Body of pancreas (tissue), 4 donors: ENCODE data around the gene GLT6D1. TPM values are rescaled to one million over a fixed set of nuclear protein-coding genes. Genes with fewer than 3 reads are reported as not detected.

Experiments used
- ATAC-seq: fragments of 150-250 bp; one replicate; pipeline ENCODE4 v1.9.1; 2016
- DNase-seq, 4 donors: peaks; one replicate each; pipeline ENCODE4 v3.0.0-alpha.2; 2019
- H3K27ac ChIP-seq, 4 donors: fragments of 200-600 bp; sonication (generic); 1 replicate in 3 of 4; 2 replicates in 1 of 4; pipeline versions ENCODE4 v1.5.1 to v1.6.1; 2016 to 2019; ENCODE audit warnings: mild to moderate bottlenecking in 1 of 4, mixed read lengths in 1 of 4, moderate library complexity in 1 of 4
- H3K27me3 ChIP-seq, 2 donors: fragments of 200-600 bp; sonication (generic); one replicate each; pipeline ENCODE4 v1.6.0; 2016; ENCODE audit warnings: mild to moderate bottlenecking in 1 of 2
- H3K36me3 ChIP-seq, 2 donors: fragments of 200-600 bp; sonication (generic); replicated peaks in 1 of 2; 2 replicates each; pipeline ENCODE4 v1.5.1; 2016; ENCODE audit warnings: low read depth in 2 of 2; ENCODE audit not compliant: insufficient read depth in 1 of 2
- H3K4me1 ChIP-seq: fragments of 200-600 bp; sonication (generic); one replicate; pipeline ENCODE4 v1.6.0; 2016
- H3K4me3 ChIP-seq, 2 donors: fragments of 200-600 bp; sonication (generic); 1 replicate in 1 of 2; 2 replicates in 1 of 2; pipeline ENCODE4 v1.5.1; 2016 to 2019
- H3K9me3 ChIP-seq, 3 donors: fragments of 200-600 bp; sonication (generic); 1 replicate in 2 of 3; 2 replicates in 1 of 3; pipeline ENCODE4 v1.5.1; 2016
- CTCF ChIP-seq, 7 experiments: fragments of 450-650 bp in 4 of 7; fragments of 200-600 bp in 3 of 7; sonication (generic) in 3 of 7; IDR thresholded peaks; one replicate each; pipeline ENCODE4 v1.5.1; 2016 to 2019; ENCODE audit warnings: antibody characterized with exemption in 7 of 7
- POLR2A ChIP-seq, 3 donors: fragments of 450-650 bp; IDR thresholded peaks; one replicate each; pipeline ENCODE4 v1.6.1; 2016; ENCODE audit warnings: antibody characterized with exemption in 3 of 3, mild to moderate bottlenecking in 2 of 3
- WGBS, 2 donors: methylation state at CpG; one replicate each; pipeline ENCODE4 v1.1.5; 2017; 5-methylcytosine and 5-hydroxymethylcytosine counted together
- intact Hi-C: fragments of 100-400 bp; cut with DNase I; formaldehyde crosslinking; loops from one replicate; pipeline ENCODE4 v1.15.1; 2023
- total RNA-seq, 2 donors: library from RNA; depleted of rRNA; stranded (reverse); fragments of >200 nt; gene quantifications; one replicate each; pipeline ENCODE4 v1.1.0, GENCODE V29; 2016

GLT6D1 gene
- total RNA-seq, 2 donors from 2014 or later: not detected

GRCh38 chr9:135616619-135617537 is 22.5 kb downstream of the GLT6D1 start:
- Histone ChIP-seq H3K4me1 (no peaks in the 10 kb centered on the region), H3K27me3 (no peaks in the 10 kb centered on the region), H3K9me3 (no peaks in the 10 kb centered on the region), H3K36me3 (no peaks in the 10 kb centered on the region), H3K4me3 (no peak overlapping the region), H3K27ac (no peak overlapping the region)
- WGBS, 2 donors: 38 to 55% methylated on average over 12 to 34 of the region's 34 CpGs
- TF ChIP-seq POLR2A (IDR thresholded peaks at IDR 0.05) (no peak), CTCF (IDR thresholded peaks at IDR 0.05) (no peak)
- no peak for ATAC-seq
- intact Hi-C loops: no loop called here
- DNase-seq: no peak

GRCh38 chr9:135615666-135616618 is 23.4 kb downstream of the GLT6D1 start:
- Histone ChIP-seq H3K27ac (no peak overlapping the region), H3K4me3 (no peak overlapping the region), H3K4me1 (no peaks in the 10 kb centered on the region), H3K9me3 (no peaks in the 10 kb centered on the region), H3K27me3 (no peaks in the 10 kb centered on the region), H3K36me3 (no peaks in the 10 kb centered on the region)
- TF ChIP-seq POLR2A (IDR thresholded peaks at IDR 0.05) (no peak), CTCF (IDR thresholded peaks at IDR 0.05) (no peak)
- no peak for DNase-seq
- intact Hi-C loops: no loop called here
- WGBS, 2 donors: 49% methylated on average over 19 to 31 of the region's 31 CpGs
- ATAC-seq: no peak

- intact Hi-C loops: no loop called here
- Histone ChIP-seq H3K27me3 (no peaks in the 10 kb centered on the region), H3K36me3 (no peaks in the 10 kb centered on the region), H3K4me1 (no peaks in the 10 kb centered on the region), H3K4me3 (no peak overlapping the region), H3K9me3 (no peaks in the 10 kb centered on the region), H3K27ac (no peak overlapping the region)
- TF ChIP-seq CTCF (IDR thresholded peaks at IDR 0.05): no peak
- TF ChIP-seq POLR2A (IDR thresholded peaks at IDR 0.05): no peak
- DNase-seq (no peak), ATAC-seq (no peak)
- WGBS, 2 donors: 28 to 61% methylated on average over 2 to 29 of the region's 29 CpGs
Measured at GRCh38 chr9:135614821-135615665, 24.3 kb downstream of the GLT6D1 start.

- Histone ChIP-seq H3K9me3 (no peaks in the 10 kb centered on the region), H3K4me1 (no peaks in the 10 kb centered on the region), H3K4me3 (no peak overlapping the region), H3K27ac (no peak overlapping the region), H3K27me3 (no peaks in the 10 kb centered on the region), H3K36me3 (no peaks in the 10 kb centered on the region)
- no peak for TF ChIP-seq POLR2A (IDR thresholded peaks at IDR 0.05)
- no peak for TF ChIP-seq CTCF (IDR thresholded peaks at IDR 0.05)
- intact Hi-C loops: no loop called here
- DNase-seq: no peak
- no peak for ATAC-seq
- WGBS, 2 donors: 40 to 58% methylated on average over 2 to 30 of the region's 34 CpGs
Measured at GRCh38 chr9:135613946-135614805, 25.2 kb downstream of the GLT6D1 start.
